Activated CD4-positive, CD25-positive, alpha-beta regulatory T cell treated with anti-CD3 and anti-CD28 coated beads, Interleukin-2, amount 50 U/mL, for 16 hours (primary cell): ENCODE data around the gene SPTBN1.

Experiments
- DNase-seq: peaks from one replicate; pipeline ENCODE4 v3.0.0-alpha.2; 2020; ENCODE audit warnings: low read depth, low spot score

SPTBN1 gene

GRCh38 chr2:54630858-54631497, 174.9 kb downstream of the SPTBN1 start:
- no peak for DNase-seq

- DNase-seq, result no peak
These were observed 175.6 kb downstream of the SPTBN1 start for GRCh38 chr2:54631755-54632154.

GRCh38 chr2:54632733-54633692, 176.9 kb downstream of the SPTBN1 start:
- DNase-seq, result no peak

- no peak for DNase-seq
These were observed 177.9 kb downstream of the SPTBN1 start for GRCh38 chr2:54634021-54634420.

- no peak for DNase-seq
These were observed 178.7 kb downstream of the SPTBN1 start for GRCh38 chr2:54634564-54635511.

- DNase-seq, result no peak
These were observed 179.5 kb downstream of the SPTBN1 start for GRCh38 chr2:54635554-54636152.

- DNase-seq, result no peak
These were observed 180.4 kb downstream of the SPTBN1 start for GRCh38 chr2:54636415-54637139.

- DNase-seq, result no peak
These were observed 182.0 kb downstream of the SPTBN1 start for GRCh38 chr2:54638103-54638502.

GRCh38 chr2:54638774-54639187, 182.7 kb downstream of the SPTBN1 start:
- no peak for DNase-seq

GRCh38 chr2:54639609-54640008, 183.5 kb downstream of the SPTBN1 start:
- DNase-seq, result no peak

GRCh38 chr2:54640834-54641540, 184.9 kb downstream of the SPTBN1 start:
- no peak for DNase-seq

- no peak for DNase-seq
These were observed 185.9 kb downstream of the SPTBN1 start for GRCh38 chr2:54641988-54642387.

GRCh38 chr2:54642677-54643430, 186.7 kb downstream of the SPTBN1 start:
- DNase-seq, result no peak

GRCh38 chr2:54644236-54644635, 188.1 kb downstream of the SPTBN1 start:
- DNase-seq, result no peak

GRCh38 chr2:54646170-54646927, 190.2 kb downstream of the SPTBN1 start:
- DNase-seq, result no peak

- DNase-seq, result no peak
These were observed 192.1 kb downstream of the SPTBN1 start for GRCh38 chr2:54648256-54648655.

- DNase-seq, result no peak
These were observed 193.1 kb downstream of the SPTBN1 start for GRCh38 chr2:54649191-54649590.

GRCh38 chr2:54649633-54650032, 193.5 kb downstream of the SPTBN1 start:
- DNase-seq, result no peak

GRCh38 chr2:54650612-54651011, 194.5 kb downstream of the SPTBN1 start:
- no peak for DNase-seq
